Lung (tissue), 12 donors: ENCODE data around the gene LDB2. TPM values are rescaled to one million over a fixed set of nuclear protein-coding genes. Genes with fewer than 3 reads are reported as not detected.
A peak's percentile ranks its signal among the peaks of the same experiment; 100 is the strongest.

ENCODE experiments used
- ATAC-seq: fragments of 200-7000 bp; cut with Tn5 transposase; one replicate; pipeline ENCODE4 v1.9.1; 2020; ENCODE audit warnings: moderate number of reproducible peaks; ENCODE audit not compliant: insufficient read depth, low FRiP score
- DNase-seq, 3 donors: peaks; one replicate each; pipeline ENCODE4 v3.0.0-alpha.2; 2013 to 2017
- H3K27ac ChIP-seq, 2 donors: one replicate each; pipeline ENCODE4 v1.5.1; 2013; ENCODE audit warnings: mild to moderate bottlenecking in 2 of 2, moderate library complexity in 2 of 2, control low read depth in 1 of 2, inconsistent platforms in 1 of 2, low read depth in 1 of 2, low read length in 1 of 2
- H3K27me3 ChIP-seq, 3 donors: one replicate each; pipeline ENCODE4 v1.5.1; 2013; ENCODE audit warnings: low read length in 2 of 3; ENCODE audit not compliant: control insufficient read depth in 3 of 3, insufficient read depth in 3 of 3
- H3K36me3 ChIP-seq, 4 donors: one replicate each; pipeline ENCODE4 v1.5.1; 2013; ENCODE audit warnings: low read length in 4 of 4, mild to moderate bottlenecking in 1 of 4, moderate library complexity in 1 of 4; ENCODE audit not compliant: control insufficient read depth in 4 of 4, insufficient read depth in 4 of 4
- H3K4me1 ChIP-seq, 5 donors: one replicate each; pipeline ENCODE4 v1.5.1; 2013; ENCODE audit warnings: low read length in 5 of 5, mild to moderate bottlenecking in 2 of 5, moderate library complexity in 1 of 5; ENCODE audit not compliant: control insufficient read depth in 5 of 5, insufficient read depth in 5 of 5
- H3K4me3 ChIP-seq: one replicate; pipeline ENCODE4 v1.5.1; 2013; ENCODE audit warnings: mild to moderate bottlenecking, control low read depth, moderate library complexity
- H3K9ac ChIP-seq, 2 donors: one replicate each; pipeline ENCODE4 v1.5.1; 2013; ENCODE audit warnings: low read length in 2 of 2, control low read depth in 1 of 2; ENCODE audit not compliant: insufficient read depth in 1 of 2
- H3K9me3 ChIP-seq, 4 donors: one replicate each; pipeline ENCODE4 v1.5.1; 2013; ENCODE audit warnings: low read length in 3 of 4, mild to moderate bottlenecking in 1 of 4, moderate library complexity in 1 of 4; ENCODE audit not compliant: control insufficient read depth in 4 of 4, insufficient read depth in 3 of 4
- CTCF ChIP-seq: IDR thresholded peaks from 2 replicates; pipeline ENCODE4 v1.5.1; 2012; ENCODE audit warnings: mild to moderate bottlenecking; ENCODE audit errors: control extremely low read depth, extremely low read depth
- WGBS, 2 donors: extraction: QIAGEN DNeasy Blood & Tissue Kit; methylation state at CpG; one replicate each; pipeline ENCODE4 v1.1.7; 2013; 5-methylcytosine and 5-hydroxymethylcytosine counted together
- polyA plus RNA-seq, 2 donors: library from polyadenylated mRNA; stranded (reverse); fragments of 200-250 nt; gene quantifications; one replicate each; pipeline ENCODE4 v1.2.1, GENCODE V29; 2013
- total RNA-seq, 2 donors: library from RNA; depleted of rRNA in 1 of 2; stranded (reverse); fragments of >200 nt in 1 of 2; gene quantifications; one replicate each; pipeline ENCODE4 v1.2.1, GENCODE V29; 2014 to 2021
- donor health status: control.
- donor health status: control.
- donor health status: Bipolar disorder and iron deficiency.
- donor health status: healthy.
- donor health status: DM: yes; HTN: yes; CAD: no.

Gene LDB2
- total and polyA plus RNA-seq, 4 donors, result 18.1 to 147 (median 46.1) TPM

DNA sequence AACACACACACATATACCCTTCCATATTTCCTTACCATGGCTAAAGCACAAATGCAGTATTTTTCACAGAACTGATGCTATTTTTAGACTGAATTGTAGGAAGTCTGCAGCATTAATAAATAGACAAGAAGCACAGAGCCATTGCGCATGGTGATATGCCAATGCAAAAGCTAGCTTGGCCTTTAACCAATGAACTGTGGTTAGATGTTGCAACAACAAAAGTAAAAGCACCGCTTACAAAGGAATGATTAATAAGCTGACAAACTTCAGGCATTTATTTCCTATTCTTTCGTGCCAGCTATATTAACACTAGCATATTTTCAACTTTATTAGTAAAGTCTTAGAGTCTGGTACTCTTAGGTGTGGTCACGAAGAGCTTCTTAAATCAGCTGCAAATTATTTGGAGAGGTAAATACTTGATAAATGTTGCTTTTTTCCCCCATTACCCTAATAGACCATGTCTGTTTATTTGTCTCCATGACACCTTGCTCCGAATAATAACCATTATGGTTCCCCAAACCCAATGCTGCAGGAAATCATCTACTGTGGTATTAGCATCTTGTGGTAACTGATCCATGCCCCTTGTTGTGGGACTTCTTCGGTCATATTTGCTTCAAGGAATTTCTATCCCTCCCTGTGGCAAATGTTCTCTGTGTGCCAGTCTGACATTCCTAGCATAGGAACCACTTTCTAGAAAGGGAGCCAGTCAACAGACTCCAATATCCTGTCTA, 366.0 kb downstream of the LDB2 start:
- Histone ChIP-seq H3K36me3 (no peaks in the 10 kb centered on the region), H3K27me3 (no peaks in the 10 kb centered on the region), H3K9me3 (no peaks in the 10 kb centered on the region), H3K4me1 (peaks cover 6 to 37% (median 10%) of the 10 kb centered on the region in 5 donors), H3K4me3 (no peak overlapping the region), H3K9ac (no peak overlapping the region), H3K27ac (peak overlapping the region in 1 of 2 donors; percentile 67)
- TF ChIP-seq CTCF, result no peak
- 13 to 15% methylated on average over 6 of the region's 6 CpGs for WGBS, 2 donors
- DNase-seq (peak; percentile 56 to 94 (median 88)), ATAC-seq (peak; percentile 37)

DNA sequence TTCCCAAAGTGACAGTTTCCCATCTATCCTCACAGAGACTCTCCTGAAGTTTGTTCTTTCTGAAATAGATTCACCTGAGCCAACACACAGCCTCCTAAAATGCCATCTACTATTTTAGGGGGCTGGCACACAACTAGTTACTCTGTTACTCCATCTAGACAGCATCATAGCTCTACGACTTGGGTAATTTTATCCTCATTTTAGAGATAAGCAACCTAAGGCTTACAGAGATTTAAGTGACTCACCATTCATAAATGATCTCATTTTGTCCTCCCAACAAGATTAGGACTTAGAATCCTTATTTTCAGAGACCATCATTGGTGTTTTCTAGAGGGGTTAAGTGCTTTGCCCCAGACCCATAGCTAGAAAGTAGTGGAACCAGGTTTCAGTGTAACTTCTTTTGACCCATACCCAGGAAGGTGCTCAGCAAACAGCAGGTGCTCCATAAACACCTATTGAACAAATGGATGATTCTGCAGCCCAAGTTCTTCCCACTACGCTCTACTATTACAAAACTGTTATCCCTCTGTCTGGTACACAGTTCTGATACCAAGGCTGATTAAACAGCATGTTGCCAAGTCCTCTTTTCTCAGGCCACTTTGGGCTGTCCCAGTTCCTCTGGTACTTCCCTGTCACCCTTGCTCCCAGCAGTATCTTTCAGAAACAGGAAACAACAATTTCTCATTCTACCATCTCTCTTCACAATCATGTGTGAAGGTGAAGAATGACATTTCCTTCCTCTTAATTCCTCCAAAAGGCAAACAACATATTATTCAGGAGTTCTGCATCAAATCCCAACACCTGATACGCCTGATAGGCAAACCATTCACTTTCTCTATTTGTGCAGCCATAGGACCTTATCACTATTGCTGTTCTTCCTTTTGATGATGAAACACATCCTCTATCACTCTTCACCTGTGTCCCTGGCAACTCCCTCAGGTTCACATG, 367.5 kb downstream of the LDB2 start:
- Histone ChIP-seq H3K27me3 (no peaks in the 10 kb centered on the region), H3K4me3 (no peak overlapping the region), H3K27ac (no peak overlapping the region), H3K9me3 (no peaks in the 10 kb centered on the region), H3K4me1 (peaks cover 5 to 37% (median 10%) of the 10 kb centered on the region in 5 donors), H3K9ac (peak overlapping the region; percentile 11 to 18), H3K36me3 (no peaks in the 10 kb centered on the region)
- TF ChIP-seq CTCF, result no peak
- DNase-seq, result peak in 1 of 3 donors; percentile 42
- peak; percentile 48 for ATAC-seq
- 55 to 58% methylated on average over 3 of the region's 3 CpGs for WGBS, 2 donors

DNA sequence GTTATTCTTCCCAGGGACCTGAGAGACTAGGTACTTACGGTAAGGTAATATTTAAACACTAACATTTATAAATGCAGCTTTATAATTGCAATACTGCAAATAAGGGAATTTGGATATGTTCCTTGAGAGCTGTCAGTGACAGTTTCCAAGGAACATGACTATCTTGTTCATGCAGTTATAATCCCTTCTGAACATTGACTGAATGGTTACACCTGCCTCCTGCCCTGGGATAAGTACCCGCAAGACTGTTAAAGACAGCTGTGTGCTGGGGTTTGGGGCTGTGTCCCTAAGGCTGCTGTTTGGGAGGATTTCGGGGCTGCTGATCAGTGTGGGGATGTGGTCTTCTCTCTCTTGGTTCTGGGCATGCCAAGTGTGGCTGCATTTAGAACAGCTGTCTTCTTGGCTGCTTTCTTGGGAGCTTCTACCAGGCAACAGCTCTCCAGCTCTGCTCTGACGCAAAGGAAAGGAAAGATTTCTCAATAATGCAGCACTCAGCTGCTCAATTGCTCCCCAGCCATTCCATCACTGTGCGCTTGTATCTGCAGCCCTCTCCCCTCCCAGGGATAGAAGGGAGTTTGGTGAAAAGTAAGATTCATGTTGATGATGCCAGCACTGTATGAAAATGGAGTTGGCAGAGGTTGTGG, 373.4 kb downstream of the LDB2 start:
- WGBS, 2 donors, result 61 to 66% methylated on average over 5 of the region's 5 CpGs
- Histone ChIP-seq H3K4me3 (no peak overlapping the region), H3K9me3 (peaks cover 0 to 1% (median 0%) of the 10 kb centered on the region in 4 donors), H3K9ac (no peak overlapping the region), H3K27ac (no peak overlapping the region), H3K27me3 (no peaks in the 10 kb centered on the region), H3K36me3 (no peaks in the 10 kb centered on the region), H3K4me1 (peaks cover 0 to 30% (median 12%) of the 10 kb centered on the region in 5 donors)
- peak; percentile 48 for ATAC-seq
- no peak for TF ChIP-seq CTCF
- peak; percentile 91 to 98 (median 97) for DNase-seq
